Activated CD4-positive, CD25-positive, alpha-beta regulatory T cell (primary cell): ENCODE data around the gene MSRB1.
A peak's percentile ranks its signal among the peaks of the same experiment; 100 is the strongest.
"Not testable (repeated sequence)": the region's sequence is repeated elsewhere in the genome, so short reads cannot be mapped to it uniquely, and the experiment has no call there.

ENCODE experiments used
- DNase-seq, 4 experiments: peaks; one replicate each; lab custom pipeline; 2025; lab: John Stamatoyannopoulos, UW

The MSRB1 gene

GRCh38 chr16:1978476-1979120 is 35.6 kb upstream of the MSRB1 start:
- DNase-seq: no peak

- DNase-seq: no peak
These were observed 34.9 kb upstream of the MSRB1 start for GRCh38 chr16:1977875-1978268.

GRCh38 chr16:1976951-1977874 is 34.2 kb upstream of the MSRB1 start:
- DNase-seq: no peak

- DNase-seq: no peak
These were observed 33.2 kb upstream of the MSRB1 start for GRCh38 chr16:1976216-1976520.

GRCh38 chr16:1975432-1976215 is 32.6 kb upstream of the MSRB1 start:
- DNase-seq: no peak

GRCh38 chr16:1974157-1975070 is 31.4 kb upstream of the MSRB1 start:
- DNase-seq: no peak

GRCh38 chr16:1973461-1974156 is 30.6 kb upstream of the MSRB1 start:
- no peak for DNase-seq

GRCh38 chr16:1972490-1972877 is 29.5 kb upstream of the MSRB1 start:
- no peak for DNase-seq

- peak; percentile 90 to 94 (median 92) for DNase-seq
These were observed 28.9 kb upstream of the MSRB1 start, which contains the start of gene TBL3 for GRCh38 chr16:1971796-1972489. Gene TBL3, plus strand, starts transcription at chr16:1972053. Its CDS starts 112 bp downstream, at chr16:1972165.

GRCh38 chr16:1968146-1968953 is 25.4 kb upstream of the MSRB1 start:
- DNase-seq: no peak

- no peak for DNase-seq
These were observed 23.5 kb upstream of the MSRB1 start, which contains the start of gene RNF151 for GRCh38 chr16:1966460-1966859. Gene RNF151, plus strand, starts transcription at chr16:1966856. Its CDS starts 26 bp downstream, at chr16:1966882.

- no peak for DNase-seq
These were observed 22.5 kb upstream of the MSRB1 start for GRCh38 chr16:1965396-1966001.

- peak; percentile 94 to 98 (median 97) for DNase-seq
These were observed 21.8 kb upstream of the MSRB1 start, which contains the start of gene RPS2 for GRCh38 chr16:1964506-1965395. Gene RPS2, minus strand, starts transcription at chr16:1964826. Its CDS starts 201 bp downstream, at chr16:1964625.

- no peak for DNase-seq
These were observed 21.0 kb upstream of the MSRB1 start for GRCh38 chr16:1963806-1964505.

- DNase-seq: not testable (repeated sequence)
These were observed 19.5 kb upstream of the MSRB1 start for GRCh38 chr16:1962161-1963153.

- no peak for DNase-seq
These were observed 18.7 kb upstream of the MSRB1 start for GRCh38 chr16:1961651-1962067.
